ENCODE data around the gene DDI1.

- TF ChIP-seq CTCF (IDR thresholded peaks at IDR 0.05) (no peak), POLR2A (IDR thresholded peaks at IDR 0.05) (no peak)
Measured at GRCh38 chr11:104015649-104016415, 20.6 kb upstream of the DDI1 start.
